Upper lobe of left lung (tissue), 6 donors: Measurements from ENCODE around the gene AHRR. TPM values are rescaled to one million over a fixed set of nuclear protein-coding genes. Genes with fewer than 3 reads are reported as not detected.
"Not testable (repeated sequence)": the region's sequence is repeated elsewhere in the genome, so short reads cannot be mapped to it uniquely, and the experiment has no call there.

Experiments
- ATAC-seq, 2 donors: fragments of 200-7000 bp; cut with Tn5 transposase; one replicate each; pipeline ENCODE4 v1.9.1; 2022; ENCODE audit warnings: mild to moderate bottlenecking in 2 of 2, moderate library complexity in 2 of 2; ENCODE audit not compliant: low FRiP score in 2 of 2
- DNase-seq, 2 donors: peaks; one replicate each; pipeline ENCODE4 v3.0.0-alpha.2; 2019 to 2020
- H3K27ac ChIP-seq, 4 donors: fragments of 200-600 bp; sonication (generic); one replicate each; pipeline ENCODE4 v1.5.1; 2016 to 2019
- H3K27me3 ChIP-seq, 4 donors: fragments of 200-600 bp; sonication (generic); one replicate each; pipeline ENCODE4 v1.5.1; 2017 to 2019
- H3K36me3 ChIP-seq, 4 donors: fragments of 200-600 bp; sonication (generic); one replicate each; pipeline ENCODE4 v1.5.1; 2016 to 2019
- H3K4me1 ChIP-seq, 4 donors: fragments of 200-600 bp; sonication (generic); one replicate each; pipeline ENCODE4 v1.5.1; 2018 to 2019
- H3K4me3 ChIP-seq, 4 donors: fragments of 200-600 bp; sonication (generic); one replicate each; pipeline ENCODE4 v1.5.1; 2017 to 2019; ENCODE audit warnings: mild to moderate bottlenecking in 2 of 4, moderate library complexity in 1 of 4
- H3K9me3 ChIP-seq, 4 donors: fragments of 200-600 bp; sonication (generic); one replicate each; pipeline ENCODE4 v1.5.1; 2018 to 2019
- EP300 ChIP-seq, 4 donors: sonication (generic); formaldehyde crosslinking; IDR thresholded peaks; one replicate each; pipeline ENCODE4 v1.5.1; 2017; ENCODE audit warnings: antibody characterized with exemption in 4 of 4, control low read depth in 2 of 4
- POLR2A ChIP-seq, 4 donors: fragments of 450-650 bp; IDR thresholded peaks; one replicate each; pipeline ENCODE4 v1.5.1; 2016 to 2017; ENCODE audit warnings: antibody characterized with exemption in 4 of 4, mild to moderate bottlenecking in 2 of 4
- POLR2AphosphoS5 ChIP-seq, 2 donors: sonication (generic); formaldehyde crosslinking; IDR thresholded peaks; one replicate each; pipeline ENCODE4 v1.5.1; 2017; ENCODE audit warnings: antibody characterized with exemption in 2 of 2
- WGBS, 2 donors: methylation state at CpG; one replicate each; pipeline ENCODE4 v1.1.5; 2017 to 2018; 5-methylcytosine and 5-hydroxymethylcytosine counted together
- total RNA-seq, 6 donors: library from RNA; depleted of rRNA in 4 of 6; stranded (reverse); fragments of >200 nt in 4 of 6; gene quantifications; one replicate each; pipeline versions ENCODE4 v1.1.0 to v1.2.1, GENCODE V29; 2016 to 2021
- TF ChIP-seq, protein P1 (sequence below), 6 experiments: fragments of 450-650 bp in 4 of 6; fragments of 200-600 bp in 2 of 6; sonication (generic) in 2 of 6; IDR thresholded peaks; one replicate each; pipeline ENCODE4 v1.5.1; 2016 to 2019; ENCODE audit warnings: antibody characterized with exemption in 6 of 6
- donor health status: DM: no; HTN: no; CAD: no; lungs with moderate emphysema.
- donor health status: DM: no; HTN: yes; CAD: no; lungs with severe emphysema.

Gene AHRR
- total RNA-seq, 6 donors from 2014 or later, result 1.3 to 8.6 (median 4.4) TPM

DNA sequence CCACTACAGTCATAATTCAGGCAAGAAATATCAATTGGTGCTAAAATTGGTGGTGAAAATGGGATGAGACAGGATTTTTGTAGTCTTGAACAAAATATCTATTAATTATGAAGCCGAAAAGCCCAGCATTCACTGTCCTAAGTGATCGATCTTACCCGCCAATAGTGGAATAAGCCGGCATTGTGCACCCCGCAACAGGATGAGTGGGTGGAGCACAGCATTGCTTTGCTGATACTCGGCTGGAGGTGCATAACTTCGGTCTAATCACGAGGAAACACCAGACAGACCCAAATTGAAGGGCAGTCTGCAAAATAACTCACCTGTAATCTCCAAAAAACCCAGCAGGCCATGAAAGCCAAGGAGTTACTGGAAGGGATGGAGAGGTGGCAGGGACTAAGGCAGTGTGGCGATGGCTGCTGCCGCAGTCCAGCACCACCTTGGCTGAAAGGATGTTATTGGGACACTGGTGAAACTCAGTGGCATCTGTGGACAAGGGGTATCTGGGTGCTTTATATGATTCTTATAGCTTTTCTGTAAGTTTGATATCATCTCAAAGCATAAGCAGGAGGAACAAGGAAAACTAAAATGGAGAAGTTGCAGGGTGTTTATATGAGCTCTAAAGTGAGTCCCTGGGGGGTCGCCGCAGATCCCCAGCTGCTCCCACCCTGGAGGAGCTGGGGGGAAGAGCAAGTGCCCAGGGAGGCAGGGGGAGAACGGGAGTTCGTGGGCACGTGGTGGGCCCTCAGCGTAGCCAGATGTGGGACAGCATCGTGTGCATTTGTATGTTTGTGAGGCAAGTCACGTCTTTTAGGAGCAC, 45.2 kb downstream of the AHRR start:
- H3K27me3 ChIP-seq, result no peaks in the 10 kb centered on the region
- H3K4me3 ChIP-seq, result no peak overlapping the region
- DNase-seq, result peak in 1 of 2 donors; percentile 8
- peaks cover 0 to 8% (median 3%) of the 10 kb centered on the region in 4 donors for H3K9me3 ChIP-seq
- TF ChIP-seq POLR2A (IDR thresholded peaks at IDR 0.05) (no peak), EP300 (IDR thresholded peaks at IDR 0.05) (no peak), POLR2AphosphoS5 (IDR thresholded peaks at IDR 0.05) (no peak)
- TF ChIP-seq, protein P1, sequence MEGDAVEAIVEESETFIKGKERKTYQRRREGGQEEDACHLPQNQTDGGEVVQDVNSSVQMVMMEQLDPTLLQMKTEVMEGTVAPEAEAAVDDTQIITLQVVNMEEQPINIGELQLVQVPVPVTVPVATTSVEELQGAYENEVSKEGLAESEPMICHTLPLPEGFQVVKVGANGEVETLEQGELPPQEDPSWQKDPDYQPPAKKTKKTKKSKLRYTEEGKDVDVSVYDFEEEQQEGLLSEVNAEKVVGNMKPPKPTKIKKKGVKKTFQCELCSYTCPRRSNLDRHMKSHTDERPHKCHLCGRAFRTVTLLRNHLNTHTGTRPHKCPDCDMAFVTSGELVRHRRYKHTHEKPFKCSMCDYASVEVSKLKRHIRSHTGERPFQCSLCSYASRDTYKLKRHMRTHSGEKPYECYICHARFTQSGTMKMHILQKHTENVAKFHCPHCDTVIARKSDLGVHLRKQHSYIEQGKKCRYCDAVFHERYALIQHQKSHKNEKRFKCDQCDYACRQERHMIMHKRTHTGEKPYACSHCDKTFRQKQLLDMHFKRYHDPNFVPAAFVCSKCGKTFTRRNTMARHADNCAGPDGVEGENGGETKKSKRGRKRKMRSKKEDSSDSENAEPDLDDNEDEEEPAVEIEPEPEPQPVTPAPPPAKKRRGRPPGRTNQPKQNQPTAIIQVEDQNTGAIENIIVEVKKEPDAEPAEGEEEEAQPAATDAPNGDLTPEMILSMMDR (IDR thresholded peaks at IDR 0.05), result no peak
- no peak for ATAC-seq
- H3K27ac ChIP-seq, result no peak overlapping the region
- H3K4me1 ChIP-seq, result peaks cover 0 to 20% (median 7%) of the 10 kb centered on the region in 4 donors
- WGBS, 2 donors, result 83 to 84% methylated on average over 18 of the region's 18 CpGs
- no peaks in the 10 kb centered on the region for H3K36me3 ChIP-seq

DNA sequence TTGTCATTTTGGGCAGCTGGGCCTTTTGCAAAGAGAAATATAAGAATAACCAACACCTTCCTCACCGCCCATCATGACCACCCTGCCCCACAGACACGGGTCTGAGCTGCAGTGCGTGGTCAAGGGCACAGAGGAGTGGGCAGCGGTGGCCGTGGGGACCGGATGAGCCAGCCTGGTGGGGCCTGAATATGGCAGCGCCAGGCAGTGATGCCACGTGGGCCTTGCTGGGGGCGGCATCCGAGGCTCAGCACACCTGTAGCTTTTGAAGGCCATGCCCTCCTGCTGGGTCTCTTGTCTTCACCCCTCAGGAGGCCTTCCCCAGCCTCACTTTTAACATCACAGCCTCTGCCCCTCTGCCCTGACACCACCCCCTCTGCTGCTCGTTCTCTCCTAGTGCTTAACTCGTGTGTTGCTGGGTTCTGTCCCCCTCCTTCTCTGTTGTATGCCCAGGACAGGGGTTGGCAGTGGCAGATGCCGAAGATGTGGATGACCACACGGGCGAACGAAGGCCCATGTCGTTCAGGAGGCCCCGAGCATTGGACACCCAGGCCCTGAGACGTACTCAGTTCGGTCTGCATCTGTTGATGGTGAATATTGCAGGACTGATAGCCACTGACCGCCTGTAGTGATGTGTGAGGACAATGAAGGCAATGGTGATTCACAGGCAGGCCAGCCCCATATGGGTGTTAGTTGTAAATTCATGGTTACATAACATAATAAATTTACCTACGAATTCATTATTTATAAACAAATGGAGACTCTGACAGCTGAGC, 46.0 kb downstream of the AHRR start:
- Histone ChIP-seq H3K9me3 (peaks cover 0 to 8% (median 3%) of the 10 kb centered on the region in 4 donors), H3K27ac (no peak overlapping the region), H3K4me1 (peaks cover 0 to 28% (median 10%) of the 10 kb centered on the region in 4 donors), H3K36me3 (no peaks in the 10 kb centered on the region), H3K27me3 (no peaks in the 10 kb centered on the region), H3K4me3 (no peak overlapping the region)
- 89 to 90% methylated on average over 22 of the region's 22 CpGs for WGBS, 2 donors
- DNase-seq (peak; percentile 13 to 70), ATAC-seq (no peak)
- TF ChIP-seq POLR2AphosphoS5 (IDR thresholded peaks at IDR 0.05) (no peak), EP300 (IDR thresholded peaks at IDR 0.05) (no peak), POLR2A (IDR thresholded peaks at IDR 0.05) (no peak)
- TF ChIP-seq, protein P1 (IDR thresholded peaks at IDR 0.05), result no peak

DNA sequence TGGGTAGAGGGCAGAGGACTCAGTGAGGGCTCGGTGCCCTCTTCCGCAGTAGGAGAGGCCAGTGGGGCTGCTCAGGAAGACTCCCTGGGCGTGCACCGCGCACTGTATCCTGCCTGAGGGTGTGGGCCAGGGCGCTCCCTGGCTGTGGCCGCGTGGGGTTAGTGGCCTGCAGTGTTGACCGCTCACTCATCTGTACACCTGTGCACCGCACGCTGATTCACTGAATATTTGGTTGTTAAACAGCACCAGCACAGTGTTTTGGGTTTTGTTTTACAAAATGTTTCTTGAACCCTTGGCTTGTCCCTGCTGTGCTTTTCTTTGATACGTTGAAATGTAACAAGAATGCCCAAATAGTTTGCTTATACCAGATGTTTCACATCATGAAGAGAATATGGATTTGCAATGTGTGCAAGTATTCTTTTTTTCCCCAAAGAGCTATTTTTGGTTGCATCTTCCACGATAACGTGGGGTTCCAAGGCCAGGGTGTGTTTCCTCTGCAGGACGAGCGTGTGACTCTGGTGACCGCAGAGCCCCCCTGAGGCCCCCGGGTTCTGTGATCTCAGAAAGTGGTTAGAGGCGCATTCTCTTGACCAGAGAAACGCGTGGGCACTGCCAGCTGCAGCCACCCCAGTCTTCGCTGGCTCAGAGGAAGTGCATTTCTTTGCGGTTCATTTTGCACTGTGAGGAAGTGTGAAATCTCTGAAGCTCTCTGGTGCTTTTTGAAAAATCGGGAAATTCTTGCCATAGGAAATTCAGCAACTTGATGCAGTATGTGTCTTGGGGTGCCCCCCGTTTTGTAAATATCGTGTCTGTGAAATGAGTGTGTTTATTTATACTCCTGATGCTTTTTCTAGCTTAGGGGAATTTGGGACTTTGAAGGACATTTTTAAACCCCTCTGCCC, 46.9 kb downstream of the AHRR start:
- H3K27ac ChIP-seq, result no peak overlapping the region
- H3K4me1 ChIP-seq, result peaks cover under 1 to 34% (median 14%) of the 10 kb centered on the region in 4 donors
- peak in 1 of 2 donors; percentile 53 for ATAC-seq
- 60 to 62% methylated on average over 26 of the region's 26 CpGs for WGBS, 2 donors
- peaks cover 0 to 8% (median 3%) of the 10 kb centered on the region in 4 donors for H3K9me3 ChIP-seq
- H3K27me3 ChIP-seq, result no peaks in the 10 kb centered on the region
- TF ChIP-seq, protein P1 (IDR thresholded peaks at IDR 0.05), result no peak
- no peak for TF ChIP-seq POLR2A (IDR thresholded peaks at IDR 0.05)
- no peak for TF ChIP-seq EP300 (IDR thresholded peaks at IDR 0.05)
- TF ChIP-seq POLR2AphosphoS5 (IDR thresholded peaks at IDR 0.05), result no peak
- H3K4me3 ChIP-seq, result no peak overlapping the region
- peak; percentile 28 to 44 for DNase-seq
- H3K36me3 ChIP-seq, result no peaks in the 10 kb centered on the region

DNA sequence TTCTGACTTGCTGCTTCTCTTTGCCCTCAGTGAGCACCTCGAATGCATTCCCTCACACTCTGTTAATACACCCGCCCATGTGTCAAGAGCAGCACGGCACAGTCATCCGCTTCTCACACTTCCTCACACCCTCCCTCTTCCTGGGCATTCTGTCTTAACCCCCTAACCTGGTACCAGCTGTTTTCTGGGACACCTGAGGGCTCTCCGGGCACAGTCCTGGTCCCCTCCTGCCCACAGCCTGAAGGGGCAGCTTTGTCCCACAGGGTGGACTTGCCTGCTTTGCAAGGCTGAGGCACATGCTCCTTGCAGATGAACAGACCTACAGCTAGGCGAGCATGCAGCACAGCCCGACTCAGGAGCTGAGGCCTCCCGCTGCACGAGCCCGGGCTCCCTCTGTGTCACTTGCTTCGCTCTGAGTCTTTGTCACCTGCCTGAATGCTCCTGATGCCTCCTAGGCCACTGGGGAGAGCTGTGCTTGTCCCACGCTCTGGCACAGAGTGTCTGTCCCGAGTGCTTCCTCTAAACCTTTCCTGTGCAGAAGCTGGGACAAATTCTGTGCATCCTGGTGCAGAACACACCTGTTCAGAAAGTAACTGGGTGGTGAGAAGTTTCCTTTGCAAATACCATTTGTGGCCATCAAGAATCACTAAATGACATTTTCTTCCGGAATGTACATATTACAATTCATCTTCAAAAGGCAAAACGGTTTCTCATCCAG, 47.8 kb downstream of the AHRR start:
- no peak for ATAC-seq
- DNase-seq, result peak; percentile 19 to 71
- Histone ChIP-seq H3K27me3 (no peaks in the 10 kb centered on the region), H3K36me3 (no peaks in the 10 kb centered on the region), H3K27ac (no peak overlapping the region), H3K4me1 (peaks cover 8 to 43% (median 18%) of the 10 kb centered on the region in 4 donors), H3K4me3 (no peak overlapping the region), H3K9me3 (peaks cover 0 to 8% (median 2%) of the 10 kb centered on the region in 4 donors)
- WGBS, 2 donors, result 56 to 58% methylated on average over 15 of the region's 15 CpGs
- TF ChIP-seq POLR2AphosphoS5 (IDR thresholded peaks at IDR 0.05) (no peak), POLR2A (IDR thresholded peaks at IDR 0.05) (no peak), EP300 (IDR thresholded peaks at IDR 0.05) (no peak)
- TF ChIP-seq, protein P1 (IDR thresholded peaks at IDR 0.05), result no peak

DNA sequence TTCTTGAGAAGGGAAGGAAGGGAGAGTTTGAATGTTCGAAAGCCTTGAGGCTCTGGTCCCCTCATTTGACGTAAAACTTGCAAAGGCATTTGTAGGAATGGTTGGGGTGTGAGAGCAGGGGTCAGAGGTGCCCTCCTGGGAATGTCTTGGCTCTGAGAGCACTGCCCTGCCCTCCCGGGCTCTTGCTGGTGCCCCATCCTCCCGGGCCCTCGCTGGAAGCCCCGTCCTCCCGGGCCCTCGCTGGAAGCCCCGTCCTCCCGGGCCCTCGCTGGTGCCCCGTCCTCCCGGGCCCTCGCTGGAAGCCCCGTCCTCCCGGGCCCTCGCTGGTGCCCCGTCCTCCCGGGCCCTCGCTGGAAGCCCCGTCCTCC, 48.3 kb downstream of the AHRR start:
- not testable (repeated sequence) for ATAC-seq, H3K27me3 ChIP-seq, H3K36me3 ChIP-seq, H3K4me3 ChIP-seq, H3K9me3 ChIP-seq, H3K27ac ChIP-seq
- peak in 1 of 2 donors; percentile 9 for DNase-seq
- 93 to 94% methylated on average over 6 to 13 of the region's 21 CpGs for WGBS, 2 donors
- peaks cover 8 to 47% (median 18%) of the 10 kb centered on the region in 4 donors for H3K4me1 ChIP-seq
